Thymus (tissue), 11 donors: ENCODE measurements around the gene RPS6KA2. TPM values are rescaled to one million over a fixed set of nuclear protein-coding genes. Genes with fewer than 3 reads are reported as not detected.

ENCODE experiments used
- DNase-seq, 9 donors: peaks; one replicate each; pipeline ENCODE4 v3.0.0-alpha.2; 2013; ENCODE audit warnings: low spot score in 9 of 9, low read depth in 6 of 9, missing footprints in 1 of 9
- H3K27ac ChIP-seq, 2 donors: one replicate each; pipeline ENCODE4 v1.5.1; 2013; ENCODE audit warnings: control low read depth in 1 of 2, low read depth in 1 of 2, low read length in 1 of 2, mild to moderate bottlenecking in 1 of 2, moderate library complexity in 1 of 2
- H3K27me3 ChIP-seq, 2 donors: one replicate each; pipeline ENCODE4 v1.5.1; 2013; ENCODE audit warnings: low read length in 1 of 2; ENCODE audit not compliant: control insufficient read depth in 2 of 2, insufficient read depth in 1 of 2
- H3K36me3 ChIP-seq, 2 donors: one replicate each; pipeline ENCODE4 v1.5.1; 2013; ENCODE audit warnings: low read length in 1 of 2, mild to moderate bottlenecking in 1 of 2, moderate library complexity in 1 of 2; ENCODE audit not compliant: control insufficient read depth in 2 of 2, insufficient read depth in 2 of 2
- H3K4me1 ChIP-seq, 2 donors: one replicate each; pipeline ENCODE4 v1.5.1; 2013; ENCODE audit warnings: low read length in 2 of 2; ENCODE audit not compliant: control insufficient read depth in 2 of 2, insufficient read depth in 2 of 2
- H3K4me3 ChIP-seq, 2 donors: one replicate each; pipeline ENCODE4 v1.5.1; 2013; ENCODE audit warnings: low read length in 2 of 2, control low read depth in 1 of 2, mild to moderate bottlenecking in 1 of 2
- H3K9me3 ChIP-seq, 2 donors: one replicate each; pipeline ENCODE4 v1.5.1; 2013; ENCODE audit warnings: low read length in 1 of 2, mild to moderate bottlenecking in 1 of 2; ENCODE audit not compliant: control insufficient read depth in 2 of 2, insufficient read depth in 1 of 2
- WGBS: extraction: QIAGEN DNeasy Blood & Tissue Kit; methylation state at CpG from one replicate; pipeline ENCODE4 v1.1.7; 2013; 5-methylcytosine and 5-hydroxymethylcytosine counted together
- polyA plus RNA-seq: library from polyadenylated mRNA; stranded (reverse); fragments of 200-250 nt; gene quantifications from one replicate; pipeline ENCODE4 v1.2.3, GENCODE V29; 2013
- total RNA-seq: library from RNA; stranded (reverse); fragments of 120-200 nt; gene quantifications from one replicate; pipeline ENCODE4 v1.2.4, GENCODE V29; 2013
- donor health status: healthy.

Gene RPS6KA2
- total and polyA plus RNA-seq, 2 donors, result 2.9 to 12.3 TPM

DNA sequence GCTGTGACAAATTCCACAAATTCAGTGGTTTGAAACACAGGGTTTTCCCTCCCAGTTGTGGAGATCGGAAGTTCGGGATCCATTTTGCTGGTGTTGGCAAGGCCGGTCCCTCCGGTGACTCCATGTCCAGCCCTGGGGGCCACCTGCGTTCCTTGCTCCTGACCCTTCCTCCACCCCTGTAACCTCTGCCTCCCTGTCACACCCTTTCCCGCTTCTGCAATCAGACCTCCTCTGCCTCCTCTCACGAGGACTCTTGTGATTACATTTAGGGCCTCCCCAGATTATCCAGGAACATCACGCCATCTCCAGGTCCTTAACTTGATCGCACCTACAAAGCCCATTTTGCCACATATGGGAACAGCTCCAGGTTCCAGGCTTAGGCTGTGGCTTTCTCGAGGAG is 12.5 kb downstream of the RPS6KA2 start:
- no peaks in the 10 kb centered on the region for H3K27me3 ChIP-seq
- H3K4me1 ChIP-seq, result no peaks in the 10 kb centered on the region
- DNase-seq, result no peak
- WGBS, result 97% methylated on average over 10 of the region's 10 CpGs
- H3K36me3 ChIP-seq, result no peaks in the 10 kb centered on the region
- no peak overlapping the region for H3K4me3 ChIP-seq
- no peaks in the 10 kb centered on the region for H3K9me3 ChIP-seq
- no peak overlapping the region for H3K27ac ChIP-seq

DNA sequence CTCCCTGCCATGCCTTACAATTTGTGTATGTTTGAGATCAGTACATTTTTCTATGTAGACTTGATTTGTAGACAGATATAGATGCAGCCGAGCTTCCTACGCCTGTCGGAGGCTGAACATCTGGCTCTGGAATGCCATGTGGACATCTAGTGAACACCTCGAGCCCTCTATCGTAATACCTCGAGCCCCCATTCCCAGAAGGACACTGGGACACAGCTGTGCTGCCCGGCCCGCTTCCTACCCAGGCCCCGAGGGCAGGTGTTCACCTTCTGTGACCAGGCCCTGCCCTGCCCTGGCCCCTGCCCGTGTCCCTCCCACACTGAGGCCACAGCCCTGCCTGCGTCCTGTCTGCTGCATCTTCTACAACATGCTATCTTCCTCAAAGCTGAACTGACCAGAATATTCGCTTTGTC is 12.9 kb downstream of the RPS6KA2 start:
- no peak overlapping the region for H3K27ac ChIP-seq
- no peak for DNase-seq
- no peaks in the 10 kb centered on the region for H3K9me3 ChIP-seq
- WGBS, result 88% methylated on average over 12 of the region's 12 CpGs
- no peaks in the 10 kb centered on the region for H3K36me3 ChIP-seq
- H3K27me3 ChIP-seq, result no peaks in the 10 kb centered on the region
- no peaks in the 10 kb centered on the region for H3K4me1 ChIP-seq
- H3K4me3 ChIP-seq, result no peak overlapping the region

DNA sequence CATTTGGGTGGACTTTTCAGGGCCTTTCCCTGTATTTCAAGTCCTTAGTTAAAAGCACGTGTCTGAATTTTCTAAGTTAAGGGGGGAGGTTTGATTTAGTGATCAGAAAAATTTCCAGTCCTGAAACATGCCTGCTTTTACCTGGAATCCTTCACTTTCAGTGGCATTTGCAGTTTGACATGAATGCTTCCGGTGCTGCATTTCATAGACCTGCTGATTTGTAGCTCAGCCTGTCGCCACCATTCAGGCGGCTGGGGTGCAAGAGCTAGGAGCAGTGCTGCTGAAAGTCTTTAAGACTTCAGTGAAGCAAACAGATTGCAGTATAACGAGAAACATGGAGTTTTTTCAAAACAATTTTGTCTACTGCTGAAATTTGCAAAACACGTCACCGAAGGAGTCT is 14.0 kb downstream of the RPS6KA2 start:
- H3K9me3 ChIP-seq, result no peaks in the 10 kb centered on the region
- no peaks in the 10 kb centered on the region for H3K27me3 ChIP-seq
- no peaks in the 10 kb centered on the region for H3K36me3 ChIP-seq
- DNase-seq, result no peak
- no peak overlapping the region for H3K27ac ChIP-seq
- no peak overlapping the region for H3K4me3 ChIP-seq
- H3K4me1 ChIP-seq, result no peaks in the 10 kb centered on the region
- WGBS, result 93% methylated on average over 7 of the region's 7 CpGs

DNA sequence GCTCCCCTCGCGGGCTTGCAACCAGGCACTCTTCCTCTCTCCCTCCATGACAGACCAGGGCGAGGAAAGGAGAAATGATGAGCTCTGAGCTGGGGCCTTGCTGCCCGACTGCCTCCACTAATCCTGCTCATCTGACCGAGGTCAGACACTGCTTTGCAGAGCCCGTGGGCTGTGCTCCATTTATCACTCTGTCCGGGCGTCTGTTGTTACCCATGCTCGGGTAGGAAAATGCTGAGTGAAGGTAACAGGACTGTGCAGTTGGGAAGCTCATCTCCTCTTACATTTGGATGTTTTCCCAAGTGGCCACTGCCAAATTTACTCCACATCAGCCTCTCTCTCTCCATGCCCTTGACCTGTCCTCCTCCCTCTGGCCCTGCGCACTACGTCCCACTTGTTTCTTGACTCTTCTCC is 14.6 kb downstream of the RPS6KA2 start:
- Histone ChIP-seq H3K27me3 (no peaks in the 10 kb centered on the region), H3K4me1 (no peaks in the 10 kb centered on the region), H3K9me3 (no peaks in the 10 kb centered on the region), H3K36me3 (no peaks in the 10 kb centered on the region), H3K4me3 (no peak overlapping the region), H3K27ac (no peak overlapping the region)
- DNase-seq, result no peak
- WGBS, result 93% methylated on average over 11 of the region's 11 CpGs

DNA sequence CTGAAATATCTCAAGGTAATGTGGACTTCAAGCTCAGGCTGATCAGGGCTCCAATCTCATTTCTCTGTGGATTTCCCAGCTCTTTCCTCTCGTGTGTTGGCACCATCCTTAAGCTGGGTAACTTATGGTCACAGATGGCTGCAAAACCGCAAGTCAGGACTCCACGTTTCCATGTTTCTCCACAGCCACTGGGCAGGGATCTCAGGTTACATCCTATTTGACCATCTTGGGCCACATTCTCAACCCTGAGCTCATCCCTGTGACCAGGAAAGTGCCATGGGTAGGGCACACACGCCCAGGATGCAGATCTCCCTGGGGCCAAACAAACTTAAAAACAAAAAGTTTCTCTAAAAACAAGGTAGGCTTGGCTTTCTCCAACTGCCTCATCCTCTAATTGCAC is 15.4 kb downstream of the RPS6KA2 start:
- no peaks in the 10 kb centered on the region for H3K4me1 ChIP-seq

DNA sequence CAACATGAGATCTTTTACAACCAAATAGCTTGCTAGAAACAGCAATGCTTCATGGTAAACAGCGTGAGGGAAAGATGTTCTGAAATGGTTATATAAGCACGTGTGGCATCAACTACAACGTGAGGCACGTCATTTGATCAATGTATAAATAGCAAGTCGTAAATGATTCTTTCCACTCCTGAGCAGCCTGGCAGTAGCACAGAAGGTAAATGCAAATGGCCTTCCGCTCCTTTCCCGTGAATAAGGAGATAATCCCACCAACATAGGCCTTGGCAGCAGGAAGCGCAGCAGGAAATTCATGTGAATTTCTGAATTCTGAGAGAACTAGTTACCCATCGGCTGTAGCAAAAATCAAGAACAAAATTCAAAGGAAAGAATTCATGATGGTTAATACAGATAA is 17.0 kb downstream of the RPS6KA2 start:
- Histone ChIP-seq H3K4me3 (no peak overlapping the region), H3K27ac (no peak overlapping the region), H3K27me3 (no peaks in the 10 kb centered on the region), H3K9me3 (no peaks in the 10 kb centered on the region), H3K4me1 (no peaks in the 10 kb centered on the region), H3K36me3 (no peaks in the 10 kb centered on the region)
- WGBS, result 98% methylated on average over 9 of the region's 9 CpGs
- DNase-seq, result no peak

More for the DNA sequence above, 15.4 kb downstream of the RPS6KA2 start:
- no peaks in the 10 kb centered on the region for H3K36me3 ChIP-seq
- H3K4me3 ChIP-seq, result no peak overlapping the region
- H3K9me3 ChIP-seq, result no peaks in the 10 kb centered on the region
- 95% methylated on average over 4 of the region's 4 CpGs for WGBS
- no peak for DNase-seq
- no peak overlapping the region for H3K27ac ChIP-seq
- H3K27me3 ChIP-seq, result no peaks in the 10 kb centered on the region

DNA sequence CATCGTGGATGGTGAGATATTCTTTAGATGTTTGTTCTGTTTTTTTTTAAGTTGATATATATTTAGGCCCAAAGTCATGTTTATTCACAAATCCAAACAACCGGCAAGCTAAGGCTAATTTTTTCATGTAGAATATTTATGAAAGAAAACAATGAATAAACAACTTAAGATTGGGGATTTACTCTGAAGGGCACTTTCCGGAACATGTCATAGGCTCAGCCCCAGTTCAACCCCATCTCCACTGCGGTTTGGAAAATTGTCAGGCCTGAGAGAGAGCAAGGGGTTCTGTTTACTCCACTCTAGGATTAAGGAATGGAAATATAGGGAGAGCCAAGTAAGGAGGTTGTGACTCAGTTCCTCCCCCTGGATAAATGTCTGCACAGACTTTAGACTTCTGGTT is 18.3 kb downstream of the RPS6KA2 start:
- H3K27ac ChIP-seq, result no peak overlapping the region
- H3K36me3 ChIP-seq, result no peaks in the 10 kb centered on the region
- H3K27me3 ChIP-seq, result no peaks in the 10 kb centered on the region
- no peak overlapping the region for H3K4me3 ChIP-seq
- no peak for DNase-seq
- WGBS, result 98% methylated on average over 4 of the region's 4 CpGs
- no peaks in the 10 kb centered on the region for H3K4me1 ChIP-seq
- no peaks in the 10 kb centered on the region for H3K9me3 ChIP-seq

DNA sequence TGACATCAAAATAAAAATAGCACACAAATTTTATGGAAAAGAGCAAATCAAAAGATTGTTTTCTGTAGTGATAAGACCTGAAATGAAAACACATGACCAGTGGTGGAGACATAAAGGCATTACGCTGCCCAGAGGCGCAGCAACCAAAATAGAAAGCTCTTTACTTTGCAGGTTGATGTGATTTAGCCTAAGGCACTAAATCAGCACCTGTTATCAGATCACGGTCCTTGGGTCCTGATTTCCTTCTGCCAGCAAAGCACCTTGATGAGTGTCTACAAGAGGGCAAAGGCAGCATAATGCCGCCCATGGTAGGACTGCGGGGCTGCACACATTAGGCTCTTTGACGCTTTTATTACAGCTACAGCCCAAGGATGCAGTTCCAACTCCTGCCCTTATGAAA is 21.3 kb downstream of the RPS6KA2 start:
- Histone ChIP-seq H3K4me3 (no peak overlapping the region), H3K27me3 (no peaks in the 10 kb centered on the region), H3K4me1 (no peaks in the 10 kb centered on the region), H3K36me3 (no peaks in the 10 kb centered on the region), H3K9me3 (no peaks in the 10 kb centered on the region), H3K27ac (no peak overlapping the region)
- no peak for DNase-seq
- 99% methylated on average over 6 of the region's 6 CpGs for WGBS

DNA sequence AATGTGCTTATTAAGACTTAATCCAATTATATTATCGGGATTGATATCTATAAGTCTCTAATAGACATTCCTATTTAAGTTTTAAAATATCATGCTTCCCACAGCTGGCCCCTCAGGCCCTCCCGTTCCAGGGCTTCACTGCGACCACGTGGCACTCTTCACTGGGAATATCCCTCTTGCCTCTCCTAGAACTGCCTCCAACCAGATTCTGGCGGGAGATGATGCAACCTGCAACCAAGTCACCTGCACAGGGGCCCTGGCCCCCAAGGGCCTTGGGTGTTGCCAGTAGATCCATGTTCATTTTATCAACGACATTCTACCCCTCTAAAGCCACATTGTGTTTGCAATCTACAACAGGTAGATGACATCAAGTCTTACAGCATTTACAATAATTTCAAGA is 22.1 kb downstream of the RPS6KA2 start:
- H3K4me1 ChIP-seq, result no peaks in the 10 kb centered on the region
- H3K4me3 ChIP-seq, result no peak overlapping the region
- WGBS, result 97% methylated on average over 6 of the region's 6 CpGs
- H3K27me3 ChIP-seq, result no peaks in the 10 kb centered on the region
- H3K9me3 ChIP-seq, result no peaks in the 10 kb centered on the region
- H3K36me3 ChIP-seq, result no peaks in the 10 kb centered on the region
- no peak overlapping the region for H3K27ac ChIP-seq
- DNase-seq, result no peak

DNA sequence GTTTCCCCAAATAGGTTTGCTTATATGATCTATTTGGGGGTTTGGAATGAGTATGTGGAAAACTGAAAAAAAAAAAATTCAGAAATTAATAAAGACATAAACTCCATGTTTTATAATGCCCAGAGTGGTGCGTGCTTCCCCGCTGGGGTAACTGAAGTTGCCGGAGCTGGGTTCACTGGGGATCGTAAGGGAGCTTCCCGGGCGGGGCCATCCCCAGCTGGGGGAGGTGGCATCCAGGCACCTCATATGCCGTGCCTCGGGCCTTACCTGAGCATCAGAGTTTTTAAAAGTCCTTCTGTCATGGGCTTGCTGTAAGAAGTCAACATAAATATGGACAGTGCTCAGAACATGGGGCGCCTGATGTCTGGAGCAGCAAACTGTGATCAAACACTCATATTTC is 22.7 kb downstream of the RPS6KA2 start:
- Histone ChIP-seq H3K36me3 (no peaks in the 10 kb centered on the region), H3K9me3 (no peaks in the 10 kb centered on the region), H3K4me3 (no peak overlapping the region), H3K27ac (no peak overlapping the region), H3K4me1 (no peaks in the 10 kb centered on the region), H3K27me3 (no peaks in the 10 kb centered on the region)
- DNase-seq, result no peak
- WGBS, result 97% methylated on average over 9 of the region's 9 CpGs
